GM10266 (cell line): ENCODE data around the gene PTPRC.
A peak's percentile ranks its signal among the peaks of the same experiment; 100 is the strongest.

Experiments used
- DNase-seq: peaks from one replicate; pipeline ENCODE4 v3.0.0; 2012; ENCODE audit errors: extremely low spot score
- TF ChIP-seq, protein P1 (sequence below): IDR thresholded peaks from 2 replicates; pipeline ENCODE4 v1.5.1; 2012; ENCODE audit warnings: mild to moderate bottlenecking, low read depth; ENCODE audit not compliant: control insufficient read depth, insufficient read depth; ENCODE audit errors: missing control alignments

PTPRC gene

DNA sequence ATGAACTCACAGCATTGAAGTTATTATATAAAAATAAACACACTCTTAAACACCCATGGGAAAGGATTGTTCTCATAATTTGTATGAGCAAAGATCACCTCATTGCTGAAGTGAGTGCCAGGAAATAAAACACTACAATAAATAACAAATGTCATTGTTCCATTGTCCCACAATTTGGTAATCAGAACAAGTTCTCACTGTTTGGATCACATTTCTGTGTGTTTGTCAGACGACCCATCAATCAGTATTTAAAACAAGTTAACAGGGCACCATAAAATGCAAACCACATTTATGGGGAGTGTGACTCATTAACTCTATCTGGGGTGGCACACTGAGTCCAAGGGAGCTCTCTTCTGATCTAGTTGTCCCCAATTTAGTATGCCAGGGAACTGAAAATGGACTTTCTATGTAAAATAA lies 124.5 kb downstream of the PTPRC start:
- DNase-seq: no peak
- TF ChIP-seq, protein P1, sequence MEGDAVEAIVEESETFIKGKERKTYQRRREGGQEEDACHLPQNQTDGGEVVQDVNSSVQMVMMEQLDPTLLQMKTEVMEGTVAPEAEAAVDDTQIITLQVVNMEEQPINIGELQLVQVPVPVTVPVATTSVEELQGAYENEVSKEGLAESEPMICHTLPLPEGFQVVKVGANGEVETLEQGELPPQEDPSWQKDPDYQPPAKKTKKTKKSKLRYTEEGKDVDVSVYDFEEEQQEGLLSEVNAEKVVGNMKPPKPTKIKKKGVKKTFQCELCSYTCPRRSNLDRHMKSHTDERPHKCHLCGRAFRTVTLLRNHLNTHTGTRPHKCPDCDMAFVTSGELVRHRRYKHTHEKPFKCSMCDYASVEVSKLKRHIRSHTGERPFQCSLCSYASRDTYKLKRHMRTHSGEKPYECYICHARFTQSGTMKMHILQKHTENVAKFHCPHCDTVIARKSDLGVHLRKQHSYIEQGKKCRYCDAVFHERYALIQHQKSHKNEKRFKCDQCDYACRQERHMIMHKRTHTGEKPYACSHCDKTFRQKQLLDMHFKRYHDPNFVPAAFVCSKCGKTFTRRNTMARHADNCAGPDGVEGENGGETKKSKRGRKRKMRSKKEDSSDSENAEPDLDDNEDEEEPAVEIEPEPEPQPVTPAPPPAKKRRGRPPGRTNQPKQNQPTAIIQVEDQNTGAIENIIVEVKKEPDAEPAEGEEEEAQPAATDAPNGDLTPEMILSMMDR: no peak

DNA sequence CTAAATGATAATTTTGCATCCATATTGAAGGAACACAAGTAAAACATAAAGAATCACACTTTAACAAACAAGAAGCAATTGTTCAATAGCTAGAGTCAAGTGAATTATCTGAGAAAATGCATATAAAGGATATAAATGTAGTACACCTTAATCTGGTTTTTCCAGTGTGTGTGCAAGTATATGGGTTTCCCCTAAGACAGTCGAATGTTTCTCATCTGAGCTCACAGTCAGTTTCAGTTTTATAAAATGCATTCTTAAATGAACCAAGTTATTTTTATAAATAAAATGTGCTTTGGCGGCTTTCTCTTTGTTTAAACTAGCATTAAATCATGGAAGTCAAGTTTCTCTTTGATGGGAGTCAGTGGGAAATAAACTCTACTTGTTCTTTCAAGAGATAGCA lies 125.9 kb downstream of the PTPRC start:
- TF ChIP-seq, protein P1: no peak

DNA sequence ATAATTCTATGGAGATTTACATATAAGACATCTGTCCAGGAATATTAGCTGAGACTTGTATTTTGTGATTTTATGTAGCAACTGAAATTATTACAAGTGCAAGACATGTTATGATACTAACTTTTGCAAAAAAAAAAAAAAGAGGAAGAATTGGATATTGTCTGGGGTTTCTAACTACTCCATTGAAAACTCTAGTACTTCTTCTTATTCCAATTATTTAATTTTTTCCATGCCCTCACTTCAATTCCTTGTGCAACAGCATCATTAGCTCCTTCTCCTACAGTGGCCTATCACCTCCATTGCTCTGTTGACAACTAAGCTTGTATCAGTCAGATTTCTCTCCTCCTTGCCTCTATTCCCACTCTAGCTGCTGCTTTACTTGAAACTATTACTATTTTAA lies 126.6 kb downstream of the PTPRC start:
- TF ChIP-seq, protein P1: no peak
- no peak for DNase-seq

More for the DNA sequence above, 125.9 kb downstream of the PTPRC start:
- no peak for DNase-seq

DNA sequence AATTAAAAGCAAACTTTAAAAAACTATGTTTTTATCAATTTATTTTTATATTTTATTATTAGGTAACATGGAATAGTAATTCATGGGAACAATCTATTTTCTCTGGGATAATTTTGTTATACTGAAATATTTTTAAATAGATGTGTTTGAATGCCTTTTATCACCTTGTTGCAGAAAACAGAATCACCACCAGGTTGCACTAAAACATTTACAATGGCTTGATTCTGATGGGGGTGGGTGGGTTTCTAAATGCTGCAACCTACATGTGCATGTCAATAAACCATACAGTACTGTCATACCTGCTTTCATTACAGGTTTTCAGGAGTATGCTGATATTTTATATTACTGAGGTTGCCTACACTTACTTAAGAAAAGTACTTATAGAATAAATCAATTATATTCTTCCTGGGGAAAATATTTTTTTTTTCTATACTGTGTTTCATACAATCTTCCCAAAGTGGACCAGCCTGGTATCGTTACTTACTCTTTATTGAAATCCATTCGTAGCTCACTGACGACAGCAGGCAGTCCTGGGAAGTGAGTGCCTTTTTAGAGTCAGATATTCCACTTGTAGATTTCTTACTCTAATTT lies 132.8 kb downstream of the PTPRC start:
- peak; percentile 12 for DNase-seq

DNA sequence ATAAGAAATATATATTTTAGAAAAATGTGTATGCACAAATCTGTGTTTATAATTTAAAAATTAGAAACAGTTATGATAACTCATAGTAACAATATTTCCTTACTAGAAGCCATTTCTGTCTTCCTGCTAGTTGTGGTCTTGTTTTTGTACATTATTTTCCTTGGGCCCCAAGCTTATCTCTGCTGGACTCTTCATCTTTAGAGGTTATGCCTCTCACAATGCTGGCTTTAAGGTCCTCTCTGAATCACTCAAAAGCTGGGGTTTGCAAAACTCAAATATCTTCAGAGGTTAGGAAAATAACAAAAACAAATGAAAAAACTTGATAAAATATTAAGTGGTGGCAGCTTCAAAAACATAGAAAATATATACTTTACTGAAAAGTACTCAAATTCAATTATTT lies 133.8 kb downstream of the PTPRC start:
- no peak for DNase-seq
- TF ChIP-seq, protein P1: no peak

More for the DNA sequence above, 132.8 kb downstream of the PTPRC start:
- TF ChIP-seq, protein P1: peak; percentile 48

DNA sequence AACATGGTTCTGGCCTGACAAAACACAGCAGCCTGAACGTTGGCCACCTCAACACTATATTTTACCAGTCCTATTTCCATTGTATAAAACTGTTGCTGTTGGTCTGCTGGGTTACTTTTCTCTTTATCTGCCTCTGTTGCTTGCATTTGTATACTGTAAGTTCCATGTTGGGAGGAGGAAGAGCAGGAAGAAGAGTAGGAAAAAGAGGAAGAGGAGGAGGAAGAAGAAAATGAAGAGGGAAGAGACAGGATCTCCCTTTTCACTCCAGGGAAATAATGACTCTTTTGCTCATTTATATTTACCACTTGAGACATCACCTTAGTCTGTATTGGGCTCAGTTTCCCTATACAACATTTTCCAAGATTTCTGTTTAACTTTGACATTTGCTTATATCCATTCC lies 134.2 kb downstream of the PTPRC start:
- no peak for DNase-seq
- TF ChIP-seq, protein P1: no peak

DNA sequence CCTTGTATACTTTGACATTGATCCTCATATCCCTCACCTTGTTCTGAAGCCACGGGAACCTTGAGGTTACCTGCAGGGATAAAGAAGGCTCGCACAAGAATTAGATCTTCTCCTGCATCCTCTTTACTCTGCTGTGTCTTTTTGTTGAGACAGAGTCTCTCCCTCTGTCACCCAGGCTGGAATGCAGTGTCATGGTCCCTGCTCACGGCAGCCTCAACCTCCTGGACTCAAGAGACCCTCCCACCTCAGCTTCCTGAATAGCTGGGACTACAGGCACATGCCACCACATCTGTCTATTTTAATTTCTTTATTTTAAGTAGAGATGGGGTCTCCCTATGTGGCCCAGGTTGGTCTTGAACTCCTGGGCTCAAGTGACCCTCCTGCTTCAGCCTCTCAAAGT lies 134.7 kb downstream of the PTPRC start:
- no peak for DNase-seq
- TF ChIP-seq, protein P1: no peak
